Activated B cell treated with CpG ODN at 0.5 μM for 24 hours (primary cell): ENCODE measurements around the gene KIAA0040. TPM values are rescaled to one million over a fixed set of nuclear protein-coding genes. Genes with fewer than 3 reads are reported as not detected.
A peak's percentile ranks its signal among the peaks of the same experiment; 100 is the strongest.

Source experiments
- ATAC-seq: fragments of 200-7000 bp; cut with Tn5 transposase; one replicate; pipeline ENCODE4 v1.10.0; 2021; ENCODE audit warnings: low read depth, mild to moderate bottlenecking, moderate library complexity
- CTCF ChIA-PET: fragments of 350-600 bp; sonication (Branson Sonifier 250); formaldehyde crosslinking; loops from one replicate; lab custom pipeline; 2021; ENCODE audit warnings: antibody characterized with exemption; lab: Charles Lee
- POLR2A ChIA-PET: fragments of 350-600 bp; sonication (Branson Sonifier 250); formaldehyde crosslinking; loops from one replicate; lab custom pipeline; 2021; ENCODE audit warnings: antibody characterized with exemption; lab: Charles Lee
- DNase-seq: peaks from one replicate; pipeline ENCODE4 v3.0.0; 2022
- H3K27ac Mint-ChIP-seq: one replicate; pipeline ENCODE4 v1.8.0; 2020; ENCODE audit warnings: mixed read lengths
- H3K27me3 Mint-ChIP-seq: one replicate; pipeline ENCODE4 v1.8.0; 2021; ENCODE audit warnings: mixed read lengths
- H3K36me3 Mint-ChIP-seq: one replicate; pipeline ENCODE4 v1.8.0; 2021; ENCODE audit warnings: low read depth, mixed read lengths
- H3K4me1 Mint-ChIP-seq: one replicate; pipeline ENCODE4 v1.8.0; 2021; ENCODE audit warnings: mixed read lengths
- H3K4me3 Mint-ChIP-seq: one replicate; pipeline ENCODE4 v1.8.0; 2020; ENCODE audit warnings: mild to moderate bottlenecking, mixed read lengths
- H3K9me3 Mint-ChIP-seq: one replicate; pipeline ENCODE4 v1.8.0; 2020; ENCODE audit warnings: mixed read lengths
- CTCF ChIP-seq: fragments of 200-600 bp; IDR thresholded peaks from one replicate; pipeline ENCODE4 v1.8.0; 2022; ENCODE audit warnings: antibody characterized with exemption, mild to moderate bottlenecking
- intact Hi-C: fragments of 100-400 bp; cut with micrococcal nuclease; formaldehyde crosslinking; loops from one replicate; pipeline ENCODE4 v1.15.1; 2024
- total RNA-seq: library from RNA; stranded (reverse); gene quantifications from 2 replicates; pipeline ENCODE4 v1.2.3, GENCODE V29; 2022

KIAA0040 gene
- total RNA-seq, 1 donor from 2014 or later = 57.2 TPM

- CTCF ChIA-PET = interaction anchor here (2.1 to 3.0 kb wide), 2 partner anchors 36 to 71 kb away, joined by 6 to 14 read pairs; no protein-coding TSS in a partner anchor
- TF ChIP-seq CTCF = no peak
- Mint-ChIP-seq H3K36me3 (no peaks in the 10 kb centered on the region), H3K9me3 (no peaks in the 10 kb centered on the region), H3K4me1 (peaks cover 80% of the 10 kb centered on the region), H3K27ac (peak overlapping the region; percentile 93), H3K27me3 (no peaks in the 10 kb centered on the region), H3K4me3 (peak overlapping the region; percentile 58)
- POLR2A ChIA-PET = interaction anchor here (1.0 to 3.3 kb wide), 9 partner anchors 12 to 52 kb away, joined by 3 to 17 read pairs (median 8); partner anchors contain the start of gene KIAA0040
- DNase-seq = no peak
- intact Hi-C loops = loop anchor here (1.0 to 10.0 kb wide), 8 partner anchors 12 to 1811 kb away; partner anchors contain the start of gene MRPS14
- peak; percentile 8 for ATAC-seq
Measured at GRCh38 chr1:175225805-175226129, 33.2 kb upstream of the KIAA0040 start.

GRCh38 chr1:175222296-175222938 is 29.8 kb upstream of the KIAA0040 start:
- no peak for ATAC-seq
- no peak for TF ChIP-seq CTCF
- intact Hi-C loops = loop anchor here (10.0 kb wide), 2 partner anchors 198 to 1808 kb away; partner anchors contain the start of gene MRPS14
- Mint-ChIP-seq H3K27me3 (no peaks in the 10 kb centered on the region), H3K4me1 (peaks cover 82% of the 10 kb centered on the region), H3K9me3 (no peaks in the 10 kb centered on the region), H3K27ac (no peak overlapping the region), H3K4me3 (no peak overlapping the region), H3K36me3 (no peaks in the 10 kb centered on the region)
- ChIA-PET POLR2A (interaction anchor here (1.5 kb wide), 1 partner anchor 18 kb away, joined by 5 read pairs; no protein-coding TSS in a partner anchor), CTCF (interaction anchor here (0.9 to 1.5 kb wide), 2 partner anchors 67 to 71 kb away, joined by 3 to 5 read pairs; no protein-coding TSS in a partner anchor)
- DNase-seq = no peak

- DNase-seq (no peak), ATAC-seq (no peak)
- Mint-ChIP-seq H3K36me3 (no peaks in the 10 kb centered on the region), H3K27ac (no peak overlapping the region), H3K9me3 (no peaks in the 10 kb centered on the region), H3K4me1 (peaks cover 77% of the 10 kb centered on the region), H3K27me3 (no peaks in the 10 kb centered on the region), H3K4me3 (no peak overlapping the region)
- TF ChIP-seq CTCF = no peak
- POLR2A ChIA-PET = interaction anchor here (1.5 kb wide), 1 partner anchor 18 kb away, joined by 5 read pairs; no protein-coding TSS in a partner anchor
- intact Hi-C loops = loop anchor here (10.0 kb wide), 2 partner anchors 197 to 1807 kb away; partner anchors contain the start of gene MRPS14
- CTCF ChIA-PET = interaction anchor here (0.9 to 1.5 kb wide), 2 partner anchors 67 to 70 kb away, joined by 3 to 5 read pairs; no protein-coding TSS in a partner anchor
Measured at GRCh38 chr1:175221557-175222175, 29.1 kb upstream of the KIAA0040 start.

GRCh38 chr1:175220853-175221556 is 28.4 kb upstream of the KIAA0040 start:
- Mint-ChIP-seq H3K9me3 (no peaks in the 10 kb centered on the region), H3K4me3 (no peak overlapping the region), H3K36me3 (no peaks in the 10 kb centered on the region), H3K27me3 (no peaks in the 10 kb centered on the region), H3K4me1 (peaks cover 71% of the 10 kb centered on the region), H3K27ac (no peak overlapping the region)
- ChIA-PET POLR2A (interaction anchor here (1.5 kb wide), 2 partner anchors 12 to 17 kb away, joined by 5 to 6 read pairs; no protein-coding TSS in a partner anchor), CTCF (interaction anchor here (0.7 kb wide), 1 partner anchor 66 kb away, joined by 3 read pairs; no protein-coding TSS in a partner anchor)
- ATAC-seq (no peak), DNase-seq (no peak)
- intact Hi-C loops = loop anchor here (10.0 kb wide), 2 partner anchors 196 to 1806 kb away; partner anchors contain the start of gene MRPS14
- TF ChIP-seq CTCF = no peak
